ENCODE measurements around the gene PANK1.

DNA sequence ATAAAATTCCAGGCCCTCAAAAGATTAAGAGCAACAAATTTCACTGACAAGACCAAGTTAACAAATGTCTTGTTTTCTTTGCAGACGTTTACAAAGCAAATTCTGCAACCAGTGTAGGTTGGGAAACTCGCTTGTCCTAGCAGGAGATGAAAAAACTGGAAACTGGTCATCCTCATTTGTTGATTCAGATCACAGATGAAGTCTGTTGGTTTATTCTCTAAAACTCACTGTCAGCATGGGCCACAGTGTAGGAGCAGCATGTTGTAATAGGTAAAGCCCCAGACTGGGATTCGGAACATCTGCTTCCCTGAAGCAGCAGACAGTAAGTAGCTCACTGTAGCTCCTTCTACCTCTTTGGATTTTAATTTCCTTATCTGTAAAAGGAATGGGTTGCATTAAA is 31.5 kb downstream of the PANK1 start:
- TF ChIP-seq EZH2 (IDR thresholded peaks at IDR 0.05; ENCODE audit: borderline replicate concordance, low read depth, low read length, severe bottlenecking) = no peak
- TF ChIP-seq, protein P1, sequence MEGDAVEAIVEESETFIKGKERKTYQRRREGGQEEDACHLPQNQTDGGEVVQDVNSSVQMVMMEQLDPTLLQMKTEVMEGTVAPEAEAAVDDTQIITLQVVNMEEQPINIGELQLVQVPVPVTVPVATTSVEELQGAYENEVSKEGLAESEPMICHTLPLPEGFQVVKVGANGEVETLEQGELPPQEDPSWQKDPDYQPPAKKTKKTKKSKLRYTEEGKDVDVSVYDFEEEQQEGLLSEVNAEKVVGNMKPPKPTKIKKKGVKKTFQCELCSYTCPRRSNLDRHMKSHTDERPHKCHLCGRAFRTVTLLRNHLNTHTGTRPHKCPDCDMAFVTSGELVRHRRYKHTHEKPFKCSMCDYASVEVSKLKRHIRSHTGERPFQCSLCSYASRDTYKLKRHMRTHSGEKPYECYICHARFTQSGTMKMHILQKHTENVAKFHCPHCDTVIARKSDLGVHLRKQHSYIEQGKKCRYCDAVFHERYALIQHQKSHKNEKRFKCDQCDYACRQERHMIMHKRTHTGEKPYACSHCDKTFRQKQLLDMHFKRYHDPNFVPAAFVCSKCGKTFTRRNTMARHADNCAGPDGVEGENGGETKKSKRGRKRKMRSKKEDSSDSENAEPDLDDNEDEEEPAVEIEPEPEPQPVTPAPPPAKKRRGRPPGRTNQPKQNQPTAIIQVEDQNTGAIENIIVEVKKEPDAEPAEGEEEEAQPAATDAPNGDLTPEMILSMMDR (IDR thresholded peaks at IDR 0.05; ENCODE audit: extremely low read depth in 1 of 2, insufficient read depth in 1 of 2, low read depth in 1 of 2, low read length in 2 of 2) = no peak
- no peak for TF ChIP-seq FOS (IDR thresholded peaks at IDR 0.05; ENCODE audit: borderline replicate concordance, insufficient read depth, low read length)
- no peak for TF ChIP-seq GATA2 (IDR thresholded peaks at IDR 0.05; ENCODE audit: insufficient read depth, insufficient read length, low read depth, low read length)
- TF ChIP-seq POLR2A (IDR thresholded peaks at IDR 0.05; ENCODE audit: low read depth, low read length) = no peak
- TF ChIP-seq POLR2AphosphoS5 (IDR thresholded peaks at IDR 0.05; ENCODE audit: insufficient read depth, low read depth, low read length) = no peak

Measured in endothelial cell of umbilical vein (primary cell).